ENCODE results near the gene WDR7. TPM values are rescaled to one million over a fixed set of nuclear protein-coding genes. Genes with fewer than 3 reads are reported as not detected.

The WDR7 gene
- total and polyA plus RNA-seq, 9 of the 15 experiments (the other 6 are each of a cell fraction or from before 2014, with no cell fraction given), result 1.4 to 9.4 (median 5.3) TPM

DNA sequence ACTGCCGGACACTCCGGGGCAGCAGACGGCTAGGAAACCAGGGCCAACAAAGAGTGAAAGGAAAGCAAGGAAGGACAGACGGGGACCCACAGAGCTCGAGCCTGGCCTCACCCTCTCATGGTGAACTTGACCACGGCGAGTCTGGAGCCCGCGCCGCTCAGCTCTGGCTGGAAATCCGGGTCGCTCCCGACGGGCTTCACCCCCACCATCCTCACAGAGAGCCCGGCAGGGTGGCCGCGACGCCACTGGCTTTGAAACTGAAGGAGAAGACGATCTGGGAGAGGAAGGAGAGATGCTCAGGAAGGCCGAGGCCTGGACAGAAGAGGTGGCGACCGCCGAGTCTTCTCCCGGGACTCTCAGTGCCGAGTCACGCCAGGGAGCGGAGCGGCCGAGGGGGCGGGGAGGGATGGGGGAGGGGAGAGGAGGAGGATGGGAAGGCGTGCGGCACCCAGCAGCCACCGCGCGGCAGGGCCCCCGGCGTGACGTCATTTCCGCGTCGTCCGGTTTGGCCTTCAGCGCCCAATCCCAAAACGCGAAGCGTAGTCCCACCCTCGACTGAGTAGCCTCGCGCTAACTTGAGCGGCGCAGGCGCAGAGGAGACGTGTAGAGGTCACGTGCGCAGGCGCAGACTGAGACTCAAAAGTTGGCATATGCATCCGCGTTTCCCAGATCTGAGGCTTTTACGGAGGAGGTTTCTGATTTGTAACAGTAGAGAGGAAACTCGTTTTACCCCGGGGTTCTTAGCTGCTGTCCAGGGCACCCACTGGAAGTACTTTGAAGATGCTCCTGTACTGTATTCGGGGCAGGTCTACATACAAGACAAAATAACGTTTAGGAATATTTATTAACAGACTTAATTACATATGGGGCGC is 12.7 kb upstream of the WDR7 start, which contains the start of gene TXNL1 (continued):
- TF ChIP-seq MITF (IDR thresholded peaks at IDR 0.05) (no peak), MED1 (CRISPR knock-in tag; IDR thresholded peaks at IDR 0.05; ENCODE audit: borderline replicate concordance) (no peak), SRSF7 (optimal IDR thresholded peaks at IDR 0.05; ENCODE audit: low read depth, low read length) (no peak), FIP1L1 (IDR thresholded peaks at IDR 0.05; ENCODE audit: low read depth, low read length, poor library complexity, severe bottlenecking) (peak; percentile 55), ZNF165 (CRISPR knock-in tag; IDR thresholded peaks at IDR 0.05; ENCODE audit: borderline replicate concordance) (no peak), SRF (CRISPR knock-in tag; IDR thresholded peaks at IDR 0.05) (no peak), ZNF766 (CRISPR knock-in tag; conservative IDR thresholded peaks at IDR 0.05) (0 out of 2 replicates have a peak, but pooled peaks have one; percentile 19), ZNF280A (IDR thresholded peaks at IDR 0.05; ENCODE audit: low read depth, partially characterized antibody) (no peak), PHB2 (IDR thresholded peaks at IDR 0.05; ENCODE audit: low read depth) (no peak), ZNF79 (CRISPR knock-in tag; IDR thresholded peaks at IDR 0.05; ENCODE audit: low read depth) (no peak), PML (IDR thresholded peaks at IDR 0.05; ENCODE audit: low read length) (0 out of 2 replicates have a peak, but pooled peaks have one; percentile 44), TCF7 (IDR thresholded peaks at IDR 0.05; ENCODE audit: borderline replicate concordance) (no peak), LARP7 (IDR thresholded peaks at IDR 0.05) (no peak), NRF1 (conservative IDR thresholded peaks at IDR 0.05 in 1 of 2, IDR thresholded peaks at IDR 0.05 in 1 of 2) (peak; percentile 98), ELF1 (tag; IDR thresholded peaks at IDR 0.05) (peak; percentile 85)
- TF ChIP-seq, protein P1, sequence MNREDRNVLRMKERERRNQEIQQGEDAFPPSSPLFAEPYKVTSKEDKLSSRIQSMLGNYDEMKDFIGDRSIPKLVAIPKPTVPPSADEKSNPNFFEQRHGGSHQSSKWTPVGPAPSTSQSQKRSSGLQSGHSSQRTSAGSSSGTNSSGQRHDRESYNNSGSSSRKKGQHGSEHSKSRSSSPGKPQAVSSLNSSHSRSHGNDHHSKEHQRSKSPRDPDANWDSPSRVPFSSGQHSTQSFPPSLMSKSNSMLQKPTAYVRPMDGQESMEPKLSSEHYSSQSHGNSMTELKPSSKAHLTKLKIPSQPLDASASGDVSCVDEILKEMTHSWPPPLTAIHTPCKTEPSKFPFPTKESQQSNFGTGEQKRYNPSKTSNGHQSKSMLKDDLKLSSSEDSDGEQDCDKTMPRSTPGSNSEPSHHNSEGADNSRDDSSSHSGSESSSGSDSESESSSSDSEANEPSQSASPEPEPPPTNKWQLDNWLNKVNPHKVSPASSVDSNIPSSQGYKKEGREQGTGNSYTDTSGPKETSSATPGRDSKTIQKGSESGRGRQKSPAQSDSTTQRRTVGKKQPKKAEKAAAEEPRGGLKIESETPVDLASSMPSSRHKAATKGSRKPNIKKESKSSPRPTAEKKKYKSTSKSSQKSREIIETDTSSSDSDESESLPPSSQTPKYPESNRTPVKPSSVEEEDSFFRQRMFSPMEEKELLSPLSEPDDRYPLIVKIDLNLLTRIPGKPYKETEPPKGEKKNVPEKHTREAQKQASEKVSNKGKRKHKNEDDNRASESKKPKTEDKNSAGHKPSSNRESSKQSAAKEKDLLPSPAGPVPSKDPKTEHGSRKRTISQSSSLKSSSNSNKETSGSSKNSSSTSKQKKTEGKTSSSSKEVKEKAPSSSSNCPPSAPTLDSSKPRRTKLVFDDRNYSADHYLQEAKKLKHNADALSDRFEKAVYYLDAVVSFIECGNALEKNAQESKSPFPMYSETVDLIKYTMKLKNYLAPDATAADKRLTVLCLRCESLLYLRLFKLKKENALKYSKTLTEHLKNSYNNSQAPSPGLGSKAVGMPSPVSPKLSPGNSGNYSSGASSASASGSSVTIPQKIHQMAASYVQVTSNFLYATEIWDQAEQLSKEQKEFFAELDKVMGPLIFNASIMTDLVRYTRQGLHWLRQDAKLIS (CRISPR knock-in tag; IDR thresholded peaks at IDR 0.05), result no peak
- TF ChIP-seq, protein P2, sequence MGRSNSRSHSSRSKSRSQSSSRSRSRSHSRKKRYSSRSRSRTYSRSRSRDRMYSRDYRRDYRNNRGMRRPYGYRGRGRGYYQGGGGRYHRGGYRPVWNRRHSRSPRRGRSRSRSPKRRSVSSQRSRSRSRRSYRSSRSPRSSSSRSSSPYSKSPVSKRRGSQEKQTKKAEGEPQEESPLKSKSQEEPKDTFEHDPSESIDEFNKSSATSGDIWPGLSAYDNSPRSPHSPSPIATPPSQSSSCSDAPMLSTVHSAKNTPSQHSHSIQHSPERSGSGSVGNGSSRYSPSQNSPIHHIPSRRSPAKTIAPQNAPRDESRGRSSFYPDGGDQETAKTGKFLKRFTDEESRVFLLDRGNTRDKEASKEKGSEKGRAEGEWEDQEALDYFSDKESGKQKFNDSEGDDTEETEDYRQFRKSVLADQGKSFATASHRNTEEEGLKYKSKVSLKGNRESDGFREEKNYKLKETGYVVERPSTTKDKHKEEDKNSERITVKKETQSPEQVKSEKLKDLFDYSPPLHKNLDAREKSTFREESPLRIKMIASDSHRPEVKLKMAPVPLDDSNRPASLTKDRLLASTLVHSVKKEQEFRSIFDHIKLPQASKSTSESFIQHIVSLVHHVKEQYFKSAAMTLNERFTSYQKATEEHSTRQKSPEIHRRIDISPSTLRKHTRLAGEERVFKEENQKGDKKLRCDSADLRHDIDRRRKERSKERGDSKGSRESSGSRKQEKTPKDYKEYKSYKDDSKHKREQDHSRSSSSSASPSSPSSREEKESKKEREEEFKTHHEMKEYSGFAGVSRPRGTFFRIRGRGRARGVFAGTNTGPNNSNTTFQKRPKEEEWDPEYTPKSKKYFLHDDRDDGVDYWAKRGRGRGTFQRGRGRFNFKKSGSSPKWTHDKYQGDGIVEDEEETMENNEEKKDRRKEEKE (IDR thresholded peaks at IDR 0.05; ENCODE audit: borderline replicate concordance in 1 of 2, control insufficient read depth in 1 of 2, low read depth in 2 of 2, low read length in 1 of 2), result no peak

Measured in K562 (cell line).